ENCODE data around the gene ADAMTS14.

The ADAMTS14 gene

GRCh38 chr10:70677620-70678249 lies 5.4 kb downstream of the ADAMTS14 start:
- no peak for DNase-seq

GRCh38 chr10:70678250-70678635 lies 5.9 kb downstream of the ADAMTS14 start:
- no peak for DNase-seq

GRCh38 chr10:70678757-70679489 lies 6.6 kb downstream of the ADAMTS14 start:
- DNase-seq, result no peak

- no peak for DNase-seq
Observed at GRCh38 chr10:70679498-70679897, 7.2 kb downstream of the ADAMTS14 start.

GRCh38 chr10:70680899-70681730 lies 8.8 kb downstream of the ADAMTS14 start:
- no peak for DNase-seq

DNA sequence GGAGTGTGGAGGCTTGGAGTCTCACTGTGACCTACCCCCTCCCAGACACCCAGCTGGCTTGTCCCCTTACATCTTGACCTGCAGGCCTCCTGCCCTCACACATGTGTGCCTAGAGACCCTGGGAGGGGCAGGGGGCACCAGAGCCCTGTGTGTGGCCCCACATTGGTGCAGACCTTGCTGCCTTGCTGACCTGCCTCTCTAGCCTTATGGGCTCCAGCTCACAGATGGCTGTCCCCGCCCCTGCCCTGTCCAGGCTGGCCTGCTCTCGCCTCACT lies 9.4 kb downstream of the ADAMTS14 start:
- DNase-seq, result no peak

GRCh38 chr10:70682920-70683600 lies 10.8 kb downstream of the ADAMTS14 start:
- DNase-seq, result no peak

DNA sequence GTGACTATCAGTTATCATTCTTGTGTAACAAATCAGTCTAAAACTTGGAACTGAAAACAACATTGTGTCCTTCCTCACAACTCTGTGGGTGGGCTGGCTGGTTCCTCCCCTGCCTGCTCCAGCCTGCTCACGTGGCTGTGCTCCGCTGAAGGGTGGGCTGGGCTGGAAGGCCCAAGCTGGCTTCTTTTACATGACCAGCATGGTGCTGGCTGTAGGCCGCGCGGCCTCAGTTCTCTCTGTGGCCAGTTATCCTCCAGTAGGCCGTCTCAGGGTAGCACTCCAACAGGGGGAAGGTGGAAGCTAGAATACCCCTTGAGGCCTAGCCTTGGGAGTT lies 11.3 kb downstream of the ADAMTS14 start:
- no peak for DNase-seq

- no peak for DNase-seq
Observed at GRCh38 chr10:70683940-70684339, 11.6 kb downstream of the ADAMTS14 start.

GRCh38 chr10:70684374-70684773 lies 12.1 kb downstream of the ADAMTS14 start:
- no peak for DNase-seq

DNA sequence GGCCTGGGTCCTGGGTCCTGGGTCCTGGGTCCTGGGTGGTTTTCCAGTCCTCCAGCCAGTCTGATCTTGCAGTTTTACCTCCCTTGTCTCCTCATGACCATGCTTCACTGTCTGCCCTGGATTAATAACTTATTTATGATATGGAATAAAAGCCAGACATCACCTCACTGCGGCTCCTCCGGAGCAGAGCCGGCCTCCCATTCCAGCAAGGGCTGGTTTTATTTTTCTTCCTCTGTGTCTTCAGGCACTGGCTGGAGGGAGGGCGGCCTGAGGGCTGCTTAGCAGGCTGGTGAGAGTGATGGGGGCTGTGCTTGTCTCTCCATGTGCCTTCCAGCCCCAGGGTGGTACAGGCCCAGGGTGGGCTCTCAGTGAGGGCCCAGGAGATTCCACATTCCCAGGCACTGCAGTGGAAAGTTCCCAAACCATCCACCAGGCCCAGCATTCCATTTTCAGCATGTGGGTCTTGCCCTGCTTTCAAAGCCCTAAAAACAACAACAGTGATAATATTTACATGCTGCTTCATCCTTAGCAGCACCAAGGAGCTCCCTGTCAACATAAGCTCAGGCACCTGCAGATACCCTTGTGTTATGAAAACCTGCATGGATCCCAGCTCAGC lies 12.6 kb downstream of the ADAMTS14 start:
- no peak for DNase-seq

- no peak for DNase-seq
Observed at GRCh38 chr10:70685455-70685911, 13.2 kb downstream of the ADAMTS14 start.

DNA sequence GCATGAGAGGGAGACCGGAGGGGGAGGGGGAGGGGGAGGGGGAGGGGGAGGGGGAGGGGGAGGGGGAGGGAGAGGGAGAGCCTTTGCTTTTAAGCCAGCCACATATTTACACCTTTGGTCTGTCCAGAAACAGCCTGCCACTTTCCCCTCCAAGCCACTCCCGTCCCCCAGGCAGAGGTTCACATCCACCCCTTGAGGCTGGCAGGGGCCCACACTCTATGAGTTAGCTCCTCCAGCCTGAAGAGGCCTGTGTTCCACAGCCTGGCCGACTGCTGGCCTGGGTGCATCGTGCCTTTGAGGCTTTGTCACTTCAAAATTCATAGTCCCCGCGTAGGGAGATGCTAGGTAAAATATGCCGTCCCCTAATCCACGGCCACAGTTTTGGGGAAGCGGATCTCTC lies 16.5 kb downstream of the ADAMTS14 start:
- no peak for DNase-seq

DNA sequence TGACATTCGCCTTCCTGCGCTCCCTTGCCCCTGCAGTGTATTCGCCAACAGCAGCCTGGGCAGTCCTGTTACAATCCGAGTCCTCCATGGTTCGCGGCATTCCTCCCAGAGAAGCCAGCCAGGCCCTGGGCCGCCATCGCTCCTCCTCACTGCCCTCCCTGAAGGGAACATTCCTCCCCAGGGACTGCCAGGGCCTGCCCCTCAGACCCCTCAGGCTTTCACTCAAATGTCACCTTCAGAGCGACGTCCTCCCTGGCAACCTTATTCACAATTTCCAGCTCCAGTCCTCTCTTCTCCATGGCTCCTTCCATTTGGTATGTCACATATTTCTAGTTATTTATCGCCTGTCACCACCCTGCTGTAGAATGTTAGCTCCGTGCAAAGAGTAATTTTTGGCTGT lies 17.4 kb downstream of the ADAMTS14 start:
- DNase-seq, result no peak

GRCh38 chr10:70690589-70690988 lies 18.3 kb downstream of the ADAMTS14 start:
- no peak for DNase-seq

DNA sequence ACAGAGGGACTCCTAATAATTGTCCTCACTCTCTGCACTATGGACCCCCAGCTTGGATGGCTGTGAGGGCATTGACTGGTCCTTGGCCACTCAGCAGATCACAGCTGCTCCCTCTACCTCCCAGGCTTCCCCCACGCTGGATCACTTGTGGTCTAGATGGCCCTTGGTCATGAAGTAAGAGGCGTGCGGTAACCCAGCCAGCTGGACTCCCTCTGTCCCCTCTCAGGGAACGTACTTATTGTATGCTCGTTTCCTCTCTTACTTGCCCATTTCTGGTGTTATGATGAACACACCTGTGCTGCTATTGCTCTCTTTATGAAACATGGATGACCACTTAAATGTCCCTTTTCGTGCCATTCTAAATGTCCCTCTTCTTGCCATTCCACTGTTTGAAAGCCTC lies 19.3 kb downstream of the ADAMTS14 start:
- no peak for DNase-seq

DNA sequence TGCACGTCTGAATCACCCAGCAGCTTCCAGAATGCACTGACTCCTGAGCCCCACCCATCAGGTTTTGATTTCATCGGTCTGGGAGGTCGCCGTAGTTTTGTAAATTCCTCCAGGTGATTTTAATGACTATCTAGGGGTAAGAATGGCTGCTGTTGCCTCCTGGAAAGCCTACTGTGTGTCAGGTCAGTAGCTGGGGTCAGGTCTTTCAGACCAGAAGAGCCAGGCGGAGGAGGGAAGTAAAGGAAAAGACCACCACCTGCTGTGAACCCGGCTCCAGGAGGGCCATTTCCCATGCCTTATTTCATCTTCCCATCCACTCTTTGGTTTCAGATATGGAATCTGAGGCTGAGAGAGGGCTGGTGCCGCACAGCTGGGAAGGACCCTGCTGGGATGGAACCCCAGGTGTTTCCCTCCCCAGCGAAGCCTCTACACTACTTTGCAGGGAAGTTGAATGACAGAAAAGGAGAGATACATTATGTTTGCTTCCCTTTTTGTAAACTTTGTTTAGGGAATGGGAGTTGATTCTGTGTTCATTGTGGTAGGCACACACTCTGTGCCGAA lies 19.8 kb downstream of the ADAMTS14 start:
- DNase-seq, result no peak

GRCh38 chr10:70693619-70694335 lies 21.5 kb downstream of the ADAMTS14 start:
- DNase-seq, result no peak

- DNase-seq, result no peak
Observed at GRCh38 chr10:70694418-70695141, 22.3 kb downstream of the ADAMTS14 start.

DNA sequence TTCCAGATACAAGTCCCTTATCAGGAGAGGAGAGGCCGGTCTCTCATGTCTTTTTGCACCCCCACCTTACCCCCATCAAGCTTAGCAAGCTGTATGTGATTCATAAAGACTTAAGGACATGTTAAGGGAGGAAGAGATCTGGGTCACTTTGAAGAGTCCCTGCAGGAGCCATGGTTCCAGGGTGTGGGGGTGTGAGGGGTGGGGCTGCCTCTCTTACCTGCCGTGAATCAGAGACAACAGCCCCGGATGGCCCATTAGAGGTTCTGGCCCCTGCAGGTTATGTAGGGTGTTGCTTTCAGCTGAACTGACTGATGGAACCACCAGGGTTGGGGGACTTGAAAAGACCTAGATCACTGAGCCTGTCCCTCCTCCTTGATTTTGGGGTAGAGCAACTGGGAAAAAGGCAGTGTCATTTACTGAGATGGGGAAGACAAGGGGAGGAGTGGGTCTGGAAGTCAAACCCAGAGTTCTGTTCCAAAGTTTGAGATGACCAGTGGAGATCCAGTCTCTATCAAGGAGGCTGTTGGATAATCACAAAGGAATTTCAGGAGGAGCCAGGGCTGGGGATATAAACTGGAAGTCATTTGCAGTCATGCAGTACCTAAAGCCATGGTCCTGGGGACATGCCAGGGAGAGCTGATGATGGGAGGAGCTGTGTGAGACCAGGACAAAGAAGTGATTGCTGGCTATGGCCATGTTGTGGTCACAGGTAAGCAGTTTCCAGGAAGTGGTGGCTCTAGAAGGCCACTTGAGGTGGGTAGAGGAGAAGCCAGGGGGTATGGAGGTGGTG lies 23.1 kb downstream of the ADAMTS14 start:
- no peak for DNase-seq

- DNase-seq, result no peak
Observed at GRCh38 chr10:70698211-70698610, 25.9 kb downstream of the ADAMTS14 start.

Measured in activated CD4-positive, CD25-positive, alpha-beta regulatory T cell treated with anti-CD3 and anti-CD28 coated beads, Interleukin-2, amount 50 U/mL, for 72 hours (primary cell).